HepG2 (cell line): ENCODE data around the gene HTRA2. TPM values are rescaled to one million over a fixed set of nuclear protein-coding genes. Genes with fewer than 3 reads are reported as not detected.

Experiments used
- ETV5 ChIP-seq: IDR thresholded peaks from 2 replicates; pipeline ENCODE4 v1.6.1; 2018; ENCODE audit warnings: missing biosample characterization, missing genetic modification reagents, inconsistent platforms, borderline replicate concordance
- ETV6 ChIP-seq: sonication (generic); formaldehyde crosslinking; conservative IDR thresholded peaks from 2 replicates; pipeline ENCODE4 v1.4.0; 2020; ENCODE audit warnings: missing genetic modification reagents
- HMG20B ChIP-seq: conservative IDR thresholded peaks from 2 replicates; pipeline ENCODE4 v1.6.1; 2016; ENCODE audit warnings: missing genetic modification reagents, missing compliant biosample characterization
- MAZ ChIP-seq, 2 experiments: sonication (generic) in 1 of 2; formaldehyde crosslinking in 1 of 2; IDR thresholded peaks; 2 replicates each; pipeline versions ENCODE4 v1.5.0 to v1.6.1; 2012 to 2020; ENCODE audit warnings: low read depth in 2 of 2, mild to moderate bottlenecking in 2 of 2, borderline replicate concordance in 1 of 2, improper control_type of control experiment in 1 of 2, low read length in 1 of 2, missing genetic modification reagents in 1 of 2, moderate library complexity in 1 of 2
- MTA1 ChIP-seq: sonication (generic); formaldehyde crosslinking; IDR thresholded peaks from 2 replicates; pipeline ENCODE4 v1.4.0; 2020; ENCODE audit warnings: missing genetic modification reagents, mild to moderate bottlenecking, borderline replicate concordance
- NFKB2 ChIP-seq: sonication (generic); formaldehyde crosslinking; IDR thresholded peaks from 2 replicates; pipeline ENCODE4 v1.4.0; 2020; ENCODE audit warnings: missing genetic modification reagents, borderline replicate concordance
- PAX8 ChIP-seq: sonication (generic); formaldehyde crosslinking; IDR thresholded peaks from 2 replicates; pipeline ENCODE4 v1.8.0; 2022; ENCODE audit warnings: mild to moderate bottlenecking, missing genetic modification reagents, borderline replicate concordance
- RAD21 ChIP-seq: fragments of 450-650 bp; formaldehyde crosslinking; IDR thresholded peaks from 2 replicates; pipeline ENCODE4 v1.5.0; 2020; ENCODE audit warnings: mild to moderate bottlenecking
- RFXAP ChIP-seq: sonication (generic); formaldehyde crosslinking; IDR thresholded peaks from 2 replicates; pipeline ENCODE4 v1.4.0; 2020; ENCODE audit warnings: missing genetic modification reagents, borderline replicate concordance
- SPEN ChIP-seq: sonication (generic); formaldehyde crosslinking; IDR thresholded peaks from 2 replicates; pipeline ENCODE4 v1.5.1; 2020; ENCODE audit warnings: low read depth, mild to moderate bottlenecking, missing genetic modification reagents
- YEATS4 ChIP-seq: sonication (generic); formaldehyde crosslinking; IDR thresholded peaks from 2 replicates; pipeline ENCODE4 v1.4.0; 2020; ENCODE audit warnings: missing genetic modification reagents, borderline replicate concordance
- ZFY ChIP-seq: sonication (generic); formaldehyde crosslinking; IDR thresholded peaks from 2 replicates; pipeline ENCODE4 v1.4.0; 2020; ENCODE audit warnings: missing genetic modification reagents
- ZMAT5 ChIP-seq: sonication (generic); formaldehyde crosslinking; IDR thresholded peaks from 2 replicates; pipeline ENCODE4 v1.5.0; 2020; ENCODE audit warnings: mild to moderate bottlenecking, low read depth, missing genetic modification reagents, borderline replicate concordance
- ZNF740 ChIP-seq: sonication (generic); formaldehyde crosslinking; IDR thresholded peaks from 2 replicates; pipeline ENCODE4 v1.4.0; 2020; ENCODE audit warnings: missing genetic modification reagents
- ZNF746 ChIP-seq: sonication (generic); formaldehyde crosslinking; IDR thresholded peaks from 2 replicates; pipeline ENCODE4 v1.8.0; 2022; ENCODE audit warnings: mild to moderate bottlenecking, missing genetic modification reagents
- ZNF768 ChIP-seq: sonication (generic); formaldehyde crosslinking; IDR thresholded peaks from 2 replicates; pipeline ENCODE4 v1.4.0; 2020; ENCODE audit warnings: missing genetic modification reagents
- ZNF773 ChIP-seq: sonication (generic); formaldehyde crosslinking; IDR thresholded peaks from 2 replicates; pipeline ENCODE4 v1.4.0; 2020; ENCODE audit warnings: missing genetic modification reagents, borderline replicate concordance
- ZSCAN20 ChIP-seq: sonication (generic); formaldehyde crosslinking; IDR thresholded peaks from 2 replicates; pipeline ENCODE4 v1.4.0; 2020; ENCODE audit warnings: missing genetic modification reagents, mild to moderate bottlenecking, borderline replicate concordance
- polyA plus RNA-seq, 8 experiments: library from polyadenylated mRNA; depleted of rRNA in 3 of 8; stranded (reverse) in 7 of 8; unstranded in 1 of 8; fragments of >200 nt; fragmentation: Illumina TruSeq in 4 of 8; extraction: Trizol in 4 of 8; gene quantifications; 2 replicates each; pipeline versions ENCODE4 v1.2.1 to v1.2.3, GENCODE V29; 2011 to 2016; ENCODE audit warnings: low read depth in 4 of 8, missing spikeins in 1 of 8, mixed read lengths in 1 of 8; ENCODE audit not compliant: insufficient read depth in 1 of 8
- total RNA-seq, 5 experiments: library from RNA; depleted of rRNA; stranded (reverse); fragments of >200 nt; fragmentation: Illumina TruSeq; extraction: Trizol; gene quantifications; 2 replicates each; pipeline ENCODE4 v1.2.3, GENCODE V29; 2016; ENCODE audit warnings: low read depth in 1 of 5
- TF ChIP-seq, protein P1 (sequence below): sonication (generic); formaldehyde crosslinking; IDR thresholded peaks from 2 replicates; pipeline ENCODE4 v1.4.0; 2020; ENCODE audit warnings: mild to moderate bottlenecking, missing genetic modification reagents
- TF ChIP-seq, protein P2 (sequence below): sonication (generic); formaldehyde crosslinking; IDR thresholded peaks from 2 replicates; pipeline ENCODE4 v1.4.0; 2020; ENCODE audit warnings: missing genetic modification reagents

The HTRA2 gene
- total and polyA plus RNA-seq, 2 of the 13 experiments (the other 11 are each of a cell fraction or from before 2014, with no cell fraction given), result 47.7 to 50.3 TPM

- TF ChIP-seq MAZ (IDR thresholded peaks at IDR 0.05; ENCODE audit: borderline replicate concordance, low read depth, low read length), result no peak
- TF ChIP-seq MAZ (CRISPR knock-in tag; IDR thresholded peaks at IDR 0.05; ENCODE audit: low read depth), result peak; percentile 76
- peak; percentile 56 for TF ChIP-seq SPEN (CRISPR knock-in tag)
- no peak for TF ChIP-seq PAX8
- 0 out of 2 replicates have a peak, but pooled peaks have one; percentile 32 for TF ChIP-seq RFXAP (CRISPR knock-in tag)
- TF ChIP-seq ETV6, result 0 out of 2 replicates have a peak, but pooled peaks have one; percentile 20
- peak; percentile 80 for TF ChIP-seq YEATS4 (CRISPR knock-in tag)
- TF ChIP-seq ETV5 (CRISPR knock-in tag), result peak; percentile 30; the same call in 1 of the 2 replicates
- TF ChIP-seq ZMAT5 (CRISPR knock-in tag), result no peak
- peak; percentile 66; the same call in 1 of the 2 replicates for TF ChIP-seq ZNF768 (CRISPR knock-in tag)
- peak; percentile 52 for TF ChIP-seq NFKB2 (CRISPR knock-in tag)
- TF ChIP-seq, protein P1, sequence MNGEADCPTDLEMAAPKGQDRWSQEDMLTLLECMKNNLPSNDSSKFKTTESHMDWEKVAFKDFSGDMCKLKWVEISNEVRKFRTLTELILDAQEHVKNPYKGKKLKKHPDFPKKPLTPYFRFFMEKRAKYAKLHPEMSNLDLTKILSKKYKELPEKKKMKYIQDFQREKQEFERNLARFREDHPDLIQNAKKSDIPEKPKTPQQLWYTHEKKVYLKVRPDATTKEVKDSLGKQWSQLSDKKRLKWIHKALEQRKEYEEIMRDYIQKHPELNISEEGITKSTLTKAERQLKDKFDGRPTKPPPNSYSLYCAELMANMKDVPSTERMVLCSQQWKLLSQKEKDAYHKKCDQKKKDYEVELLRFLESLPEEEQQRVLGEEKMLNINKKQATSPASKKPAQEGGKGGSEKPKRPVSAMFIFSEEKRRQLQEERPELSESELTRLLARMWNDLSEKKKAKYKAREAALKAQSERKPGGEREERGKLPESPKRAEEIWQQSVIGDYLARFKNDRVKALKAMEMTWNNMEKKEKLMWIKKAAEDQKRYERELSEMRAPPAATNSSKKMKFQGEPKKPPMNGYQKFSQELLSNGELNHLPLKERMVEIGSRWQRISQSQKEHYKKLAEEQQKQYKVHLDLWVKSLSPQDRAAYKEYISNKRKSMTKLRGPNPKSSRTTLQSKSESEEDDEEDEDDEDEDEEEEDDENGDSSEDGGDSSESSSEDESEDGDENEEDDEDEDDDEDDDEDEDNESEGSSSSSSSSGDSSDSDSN (CRISPR knock-in tag), result peak; percentile 70; the same call in 1 of the 2 replicates
- no peak for TF ChIP-seq ZNF740
- TF ChIP-seq ZFY, result peak; percentile 63
- peak; percentile 86; the same call in 1 of the 2 replicates for TF ChIP-seq ZSCAN20
- no peak for TF ChIP-seq HMG20B
- no peak for TF ChIP-seq ZNF746
- 0 out of 2 replicates have a peak, but pooled peaks have one; percentile 20 for TF ChIP-seq ZNF773
- peak; percentile 19; the same call in 1 of the 2 replicates for TF ChIP-seq MTA1 (CRISPR knock-in tag)
- TF ChIP-seq RAD21 (CRISPR knock-in tag), result peak; percentile 16; the same call in 1 of the 2 replicates
- TF ChIP-seq, protein P2, sequence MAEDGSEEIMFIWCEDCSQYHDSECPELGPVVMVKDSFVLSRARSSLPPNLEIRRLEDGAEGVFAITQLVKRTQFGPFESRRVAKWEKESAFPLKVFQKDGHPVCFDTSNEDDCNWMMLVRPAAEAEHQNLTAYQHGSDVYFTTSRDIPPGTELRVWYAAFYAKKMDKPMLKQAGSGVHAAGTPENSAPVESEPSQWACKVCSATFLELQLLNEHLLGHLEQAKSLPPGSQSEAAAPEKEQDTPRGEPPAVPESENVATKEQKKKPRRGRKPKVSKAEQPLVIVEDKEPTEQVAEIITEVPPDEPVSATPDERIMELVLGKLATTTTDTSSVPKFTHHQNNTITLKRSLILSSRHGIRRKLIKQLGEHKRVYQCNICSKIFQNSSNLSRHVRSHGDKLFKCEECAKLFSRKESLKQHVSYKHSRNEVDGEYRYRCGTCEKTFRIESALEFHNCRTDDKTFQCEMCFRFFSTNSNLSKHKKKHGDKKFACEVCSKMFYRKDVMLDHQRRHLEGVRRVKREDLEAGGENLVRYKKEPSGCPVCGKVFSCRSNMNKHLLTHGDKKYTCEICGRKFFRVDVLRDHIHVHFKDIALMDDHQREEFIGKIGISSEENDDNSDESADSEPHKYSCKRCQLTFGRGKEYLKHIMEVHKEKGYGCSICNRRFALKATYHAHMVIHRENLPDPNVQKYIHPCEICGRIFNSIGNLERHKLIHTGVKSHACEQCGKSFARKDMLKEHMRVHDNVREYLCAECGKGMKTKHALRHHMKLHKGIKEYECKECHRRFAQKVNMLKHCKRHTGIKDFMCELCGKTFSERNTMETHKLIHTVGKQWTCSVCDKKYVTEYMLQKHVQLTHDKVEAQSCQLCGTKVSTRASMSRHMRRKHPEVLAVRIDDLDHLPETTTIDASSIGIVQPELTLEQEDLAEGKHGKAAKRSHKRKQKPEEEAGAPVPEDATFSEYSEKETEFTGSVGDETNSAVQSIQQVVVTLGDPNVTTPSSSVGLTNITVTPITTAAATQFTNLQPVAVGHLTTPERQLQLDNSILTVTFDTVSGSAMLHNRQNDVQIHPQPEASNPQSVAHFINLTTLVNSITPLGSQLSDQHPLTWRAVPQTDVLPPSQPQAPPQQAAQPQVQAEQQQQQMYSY (CRISPR knock-in tag), result 0 out of 2 replicates have a peak, but pooled peaks have one; percentile 11
Measured at GRCh38 chr2:74548900-74549826, 19.4 kb downstream of the HTRA2 start (continued).
